DMS79 (cell line): ENCODE measurements around the gene CALN1.

ENCODE experiments used
- DNase-seq: peaks from one replicate; lab custom pipeline; 2025; lab: John Stamatoyannopoulos, UW

Gene CALN1

DNA sequence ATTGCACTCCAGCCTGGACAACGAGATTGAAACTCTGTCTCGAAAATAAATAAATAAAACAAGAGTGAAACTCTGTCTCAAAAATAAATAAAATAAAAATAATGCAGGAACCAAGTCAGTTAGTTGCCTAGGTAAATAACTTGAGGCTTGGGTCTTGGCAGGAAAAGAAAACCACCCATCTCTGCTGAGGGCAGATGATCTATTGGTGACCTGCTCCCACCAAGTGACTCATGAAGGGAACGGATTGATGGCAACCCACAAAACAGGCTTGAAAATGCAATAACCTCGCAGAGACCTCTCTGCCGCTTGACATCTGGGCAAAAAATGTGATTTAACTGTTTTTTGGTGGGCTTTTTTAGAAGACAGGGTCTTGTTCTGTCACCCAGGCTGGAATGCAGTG lies 86.6 kb downstream of the CALN1 start:
- DNase-seq = no peak

- no peak for DNase-seq
These were observed 90.5 kb downstream of the CALN1 start for GRCh38 chr7:72321637-72322036.

DNA sequence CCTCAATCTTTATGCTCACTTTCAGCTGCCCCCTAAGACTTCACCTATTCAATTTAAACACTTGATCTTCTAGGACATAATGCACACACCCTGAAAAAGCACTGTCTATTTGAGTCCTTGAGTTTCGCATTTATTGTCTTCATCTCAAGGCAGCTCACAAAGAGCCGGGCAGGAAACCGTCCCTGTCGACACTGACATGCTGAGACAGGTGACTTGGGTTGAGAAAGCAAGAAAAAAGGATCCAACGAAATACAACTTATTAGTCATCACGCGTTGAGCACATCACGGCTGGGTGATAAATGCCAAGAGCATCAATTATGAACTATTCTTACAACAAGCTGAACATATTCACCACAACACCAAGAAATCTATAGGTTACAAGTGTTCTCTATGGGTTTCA lies 91.1 kb downstream of the CALN1 start:
- no peak for DNase-seq

DNA sequence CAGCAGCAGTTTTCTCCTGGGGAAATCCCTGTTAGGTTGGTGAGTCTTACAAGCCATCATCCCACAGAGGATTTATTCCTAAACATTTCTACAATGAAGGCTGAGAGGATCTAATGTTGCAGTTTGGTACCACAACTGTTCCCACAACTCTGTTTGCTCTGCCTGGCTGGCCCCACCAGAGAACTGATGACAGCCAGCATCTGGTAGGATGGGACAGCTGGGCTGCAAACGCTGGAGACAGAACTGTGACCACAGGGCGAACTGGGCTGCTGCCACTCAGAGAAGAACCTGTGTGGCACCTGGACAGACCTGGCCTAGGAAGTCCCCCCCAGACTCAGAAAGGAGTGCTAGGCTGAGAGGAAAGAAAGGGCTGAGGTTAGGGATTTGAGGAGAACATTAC lies 94.8 kb downstream of the CALN1 start:
- no peak for DNase-seq

DNA sequence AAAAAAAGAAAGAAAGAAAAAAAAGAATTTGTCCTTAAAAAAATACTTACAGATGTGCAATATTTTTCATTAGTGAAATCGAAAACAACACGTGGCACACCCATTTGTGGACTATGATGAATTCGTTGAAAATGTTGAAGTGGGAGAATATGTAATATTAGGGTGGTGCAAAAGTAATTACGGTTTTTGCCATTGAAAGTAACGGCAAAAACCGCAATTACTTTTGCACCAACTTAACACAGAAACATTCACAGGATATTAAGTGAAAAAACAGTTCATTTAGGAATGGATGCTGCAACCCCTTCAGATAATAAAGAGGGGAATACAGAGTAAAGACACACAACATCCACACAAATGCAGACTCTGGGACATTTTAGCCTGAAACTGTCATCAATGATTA lies 96.0 kb downstream of the CALN1 start:
- no peak for DNase-seq

- DNase-seq = no peak
These were observed 98.2 kb downstream of the CALN1 start for GRCh38 chr7:72313906-72314305.

DNA sequence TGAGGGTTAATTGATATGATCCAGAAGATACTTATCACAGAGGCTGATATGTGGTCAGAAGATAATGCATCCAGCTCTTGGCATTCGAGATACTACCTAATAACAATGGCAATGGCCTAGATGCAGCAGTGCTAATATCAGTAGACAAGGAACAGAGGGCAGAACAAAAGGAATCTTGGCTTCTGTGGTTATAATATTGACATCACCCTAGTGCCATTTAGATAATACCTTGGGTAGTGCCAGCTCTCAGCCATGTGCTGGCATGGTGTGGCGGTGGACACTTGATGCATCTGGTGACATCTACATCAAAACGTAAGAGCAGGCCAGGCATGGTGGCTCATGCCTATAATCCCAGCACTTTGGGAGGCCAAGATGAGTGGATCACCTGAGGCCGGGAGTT lies 101.8 kb downstream of the CALN1 start:
- no peak for DNase-seq

DNA sequence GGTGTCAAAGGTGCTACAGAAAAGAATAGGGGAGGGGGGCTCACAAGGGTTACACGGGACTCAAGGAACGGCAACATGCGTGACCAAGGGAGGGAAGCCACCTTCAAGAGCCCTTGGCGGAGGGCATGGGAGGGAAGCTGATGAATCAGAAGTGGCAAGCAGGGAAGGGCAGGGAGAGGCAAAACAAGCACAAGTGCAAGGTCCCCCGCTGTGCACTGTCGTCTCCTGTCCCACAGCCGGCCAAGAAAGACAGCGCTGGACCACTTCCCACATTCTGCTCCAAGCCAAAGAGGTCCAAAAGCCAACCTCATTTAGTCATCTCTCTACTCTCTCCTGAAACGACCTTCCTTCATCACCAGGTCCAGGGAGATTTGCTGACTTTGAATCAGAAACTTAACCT lies 102.7 kb downstream of the CALN1 start:
- no peak for DNase-seq

DNA sequence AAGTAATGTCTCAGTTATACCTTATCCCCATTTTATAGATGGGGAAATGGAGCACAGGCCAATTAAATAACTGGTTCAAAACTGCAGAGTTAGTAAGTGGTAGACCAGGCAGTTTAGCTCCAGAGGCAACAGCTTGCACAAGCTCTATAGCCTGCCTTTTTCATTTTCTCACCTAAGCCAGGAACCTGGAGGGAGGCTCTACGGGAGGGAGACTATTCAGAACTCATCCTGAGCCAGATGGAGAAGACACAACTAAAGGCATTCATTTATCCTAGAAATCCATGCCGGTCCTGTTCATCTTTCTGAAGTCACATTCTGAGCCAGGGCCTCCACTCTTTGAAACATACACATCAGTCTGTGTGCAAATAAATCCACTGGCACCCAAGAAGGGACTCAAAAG lies 103.2 kb downstream of the CALN1 start:
- DNase-seq = no peak

GRCh38 chr7:72307566-72307965 lies 104.6 kb downstream of the CALN1 start:
- DNase-seq = no peak

GRCh38 chr7:72298912-72299311 lies 113.2 kb downstream of the CALN1 start:
- DNase-seq = no peak

GRCh38 chr7:72298091-72298490 lies 114.0 kb downstream of the CALN1 start:
- DNase-seq = no peak

GRCh38 chr7:72297636-72298035 lies 114.5 kb downstream of the CALN1 start:
- DNase-seq = no peak

- no peak for DNase-seq
These were observed 119.3 kb downstream of the CALN1 start for GRCh38 chr7:72292794-72293193.

- DNase-seq = no peak
These were observed 120.0 kb downstream of the CALN1 start for GRCh38 chr7:72292118-72292517.

GRCh38 chr7:72286519-72286918 lies 125.6 kb downstream of the CALN1 start:
- DNase-seq = no peak

DNA sequence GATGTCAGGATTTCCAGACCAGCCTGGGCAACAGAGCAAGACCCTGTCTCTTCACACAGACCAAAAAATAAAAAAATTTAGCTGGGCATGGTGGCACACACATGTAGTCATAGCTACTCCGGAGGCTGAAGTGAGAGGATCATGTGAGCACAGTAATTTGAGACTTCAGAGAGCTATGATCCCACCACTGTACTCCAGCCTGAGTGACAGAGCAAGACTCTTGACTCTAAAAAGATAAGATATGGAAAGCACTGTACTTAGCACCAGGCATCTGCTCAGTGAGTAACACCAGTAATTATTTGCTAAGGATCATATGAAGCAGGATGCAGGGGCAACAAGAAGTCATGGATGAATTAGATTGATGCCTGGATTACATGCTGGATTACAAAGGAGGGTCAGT lies 128.8 kb downstream of the CALN1 start:
- no peak for DNase-seq

DNA sequence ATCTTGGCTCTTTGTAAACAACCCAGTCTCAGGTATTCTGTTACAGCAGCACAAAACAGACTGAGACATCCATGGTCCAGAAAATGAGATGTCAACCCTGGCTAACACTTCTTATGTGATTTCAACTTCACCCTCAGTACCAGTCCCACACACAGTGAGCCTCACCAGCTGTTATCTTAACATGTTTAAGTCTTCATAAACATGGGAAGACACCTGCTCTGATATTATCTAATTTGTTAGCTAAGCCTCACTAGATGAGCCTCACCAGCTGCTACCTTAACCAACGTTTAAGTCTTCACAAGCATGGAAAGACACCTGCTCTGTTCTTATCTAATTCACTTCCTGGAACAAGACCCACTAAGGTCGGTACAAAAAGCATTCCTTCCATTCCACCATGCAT lies 130.8 kb downstream of the CALN1 start:
- DNase-seq = no peak

- no peak for DNase-seq
These were observed 132.9 kb downstream of the CALN1 start for GRCh38 chr7:72279203-72279602.

DNA sequence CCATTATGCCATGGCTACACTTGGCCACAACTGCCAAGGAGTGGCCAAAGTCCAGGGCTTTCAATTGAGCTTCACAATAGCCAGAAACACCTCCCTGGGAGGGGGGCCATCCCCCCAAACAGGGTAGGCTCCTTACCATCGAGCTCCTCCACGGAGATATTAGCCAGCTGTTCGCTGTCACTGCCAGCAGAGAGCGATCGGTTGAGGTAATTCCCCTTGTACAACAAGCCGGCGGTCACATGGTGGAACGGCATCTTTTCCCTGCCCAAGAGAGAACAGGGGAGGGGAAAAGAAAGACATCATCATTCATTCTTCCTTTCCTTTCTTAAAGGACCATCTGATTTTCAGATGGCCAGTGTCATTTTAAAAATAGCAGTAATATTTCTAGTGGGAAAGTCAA lies 133.6 kb downstream of the CALN1 start:
- DNase-seq = no peak

- no peak for DNase-seq
These were observed 136.6 kb downstream of the CALN1 start for GRCh38 chr7:72275382-72276070.

- DNase-seq = no peak
These were observed 139.7 kb downstream of the CALN1 start for GRCh38 chr7:72272479-72272878.

GRCh38 chr7:72268796-72269195 lies 143.3 kb downstream of the CALN1 start:
- no peak for DNase-seq

- DNase-seq = no peak
These were observed 144.0 kb downstream of the CALN1 start for GRCh38 chr7:72268090-72268489.
